AG08396 (cell line): ENCODE results near the gene PKP4.
A peak's percentile ranks its signal among the peaks of the same experiment; 100 is the strongest.
"Not testable (repeated sequence)": the region's sequence is repeated elsewhere in the genome, so short reads cannot be mapped to it uniquely, and the experiment has no call there.

Experiments used
- DNase-seq: peaks from one replicate; pipeline ENCODE4 v3.0.0; 2012; ENCODE audit warnings: low spot score, mixed read lengths

Gene PKP4

DNA sequence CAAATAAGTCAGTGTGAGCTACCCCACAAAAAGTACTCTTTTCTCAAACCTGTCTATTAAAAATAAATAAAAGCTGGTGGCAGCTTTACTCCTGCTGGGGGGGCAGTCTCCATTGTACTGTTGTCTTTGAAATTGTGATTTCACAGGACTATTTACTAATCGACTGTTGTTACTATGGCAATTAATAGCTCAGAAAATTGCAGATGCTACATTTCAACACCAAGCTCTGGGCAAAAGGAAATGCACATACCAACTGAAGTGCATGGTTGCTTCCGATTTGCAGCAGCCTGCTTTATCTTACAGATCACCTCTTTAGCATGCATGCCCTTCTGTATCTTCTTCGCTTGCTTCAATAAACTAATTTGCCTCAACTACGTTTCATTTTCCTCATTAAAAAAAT is 220.8 kb downstream of the PKP4 start:
- DNase-seq: no peak

DNA sequence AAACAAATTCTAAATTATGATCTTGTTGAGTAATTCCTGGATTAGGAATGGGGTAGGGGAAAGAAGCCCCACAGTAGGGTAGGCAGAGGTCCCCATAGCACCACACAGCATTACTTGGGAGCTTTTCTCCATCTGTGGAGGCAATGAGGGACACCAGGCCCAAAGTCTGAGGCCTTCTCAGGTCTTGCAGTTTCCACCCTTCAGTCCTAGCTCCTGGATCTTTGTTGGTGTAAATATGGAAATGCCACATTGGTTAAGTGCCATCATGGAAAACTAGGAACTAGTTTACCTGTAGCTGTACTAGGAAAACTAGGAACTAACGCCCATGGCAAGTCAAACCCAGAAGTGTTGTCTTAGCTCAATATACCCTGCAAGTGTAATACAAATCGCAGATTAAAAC is 225.1 kb downstream of the PKP4 start:
- DNase-seq: no peak

DNA sequence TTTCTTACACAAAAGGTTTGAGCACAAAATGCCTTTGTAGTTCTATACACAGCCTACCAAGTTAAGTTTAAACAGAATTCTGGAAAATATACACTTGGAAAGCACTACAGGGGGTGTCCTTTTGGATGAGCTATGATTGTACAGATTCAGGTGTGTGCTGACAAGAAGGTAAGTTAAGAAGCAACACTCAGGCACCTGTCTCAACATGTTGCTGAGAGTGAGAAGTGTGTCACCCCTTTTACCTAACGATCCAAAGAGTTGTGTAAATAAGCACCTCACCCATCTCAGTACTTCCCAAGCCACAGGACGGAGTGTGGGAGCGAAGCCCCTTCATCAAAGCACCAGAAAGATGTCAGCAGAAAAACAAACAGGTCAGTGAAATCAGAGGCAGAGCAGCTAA is 228.9 kb downstream of the PKP4 start:
- DNase-seq: no peak

DNA sequence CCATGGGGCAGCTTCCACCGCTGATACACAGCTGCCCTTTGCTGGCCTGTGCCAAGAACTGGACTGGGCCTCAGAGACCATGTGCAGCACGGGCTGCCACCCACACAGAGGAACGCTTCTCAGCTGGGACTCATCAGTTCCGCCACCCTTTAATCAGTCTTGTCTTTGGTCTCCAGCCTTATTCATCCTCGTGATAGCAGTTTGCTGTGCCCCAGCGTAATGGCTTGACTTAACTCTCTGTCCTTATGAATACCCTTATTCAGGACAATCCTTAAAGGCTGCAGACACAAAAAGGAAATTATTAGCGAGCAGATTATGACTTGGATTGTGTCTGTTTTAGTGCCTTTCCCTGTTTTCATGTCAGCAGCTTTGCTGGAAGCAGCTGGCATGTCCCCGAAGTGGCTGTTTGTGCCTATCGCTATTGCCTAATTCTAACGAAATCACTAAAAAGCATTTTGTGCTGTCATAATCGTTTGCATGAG is 229.5 kb downstream of the PKP4 start:
- peak; percentile 19 for DNase-seq

DNA sequence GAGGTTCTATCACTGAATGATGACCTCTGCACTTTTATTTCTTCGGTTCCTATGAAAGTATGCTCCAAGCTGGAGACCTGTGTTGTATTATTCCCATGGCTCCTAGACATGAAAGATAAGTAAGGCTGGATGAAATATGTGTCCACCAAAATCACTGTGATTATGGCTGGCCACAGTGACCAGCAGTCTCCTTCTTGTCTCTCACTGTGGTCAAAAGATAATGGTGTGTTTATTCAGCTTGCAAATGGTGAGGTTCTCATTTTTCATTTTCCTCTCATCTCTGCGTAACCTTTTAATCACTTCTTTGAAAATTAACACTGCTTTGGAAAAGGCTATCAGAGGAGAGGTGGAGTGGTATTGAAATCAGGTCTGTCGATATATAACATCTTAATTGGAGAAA is 230.6 kb downstream of the PKP4 start:
- DNase-seq: no peak

DNA sequence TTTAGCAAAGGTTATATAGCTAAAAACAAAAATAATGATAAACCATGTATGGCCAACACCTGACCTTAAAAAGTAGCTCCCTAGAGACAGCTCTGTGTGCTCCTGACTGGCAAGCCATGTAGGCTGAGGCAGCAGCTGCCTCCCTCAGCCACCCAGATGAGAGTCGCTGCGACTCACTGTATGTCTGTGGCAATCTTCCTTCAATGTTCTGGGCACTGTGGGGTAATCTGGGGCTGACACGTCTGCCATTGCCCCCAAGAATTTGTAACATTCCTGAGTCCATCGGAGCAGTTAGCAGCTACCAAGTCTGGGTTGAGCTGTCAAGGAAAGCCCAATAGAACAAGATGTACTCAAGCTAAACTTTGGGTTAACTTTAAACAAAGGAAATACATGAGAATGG is 232.0 kb downstream of the PKP4 start:
- DNase-seq: peak; percentile 65

DNA sequence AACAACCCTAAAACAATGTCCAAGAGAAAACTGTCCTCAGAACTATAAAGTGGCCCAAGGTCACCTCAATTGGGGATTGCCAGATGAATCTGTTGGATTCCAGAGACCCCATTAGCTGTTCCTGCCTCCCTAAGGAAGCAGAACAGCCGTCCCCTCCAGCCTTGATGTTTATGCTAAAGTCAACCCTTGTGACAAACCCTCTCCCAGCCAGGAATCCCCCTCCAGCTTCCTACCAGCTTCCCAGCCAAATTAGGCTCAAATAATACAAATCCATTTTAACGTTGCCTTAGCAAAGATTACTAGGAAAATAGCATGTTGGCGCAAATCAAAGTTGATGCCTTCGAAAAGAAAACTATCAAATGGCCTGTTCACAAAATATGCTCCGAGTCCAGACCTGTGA is 232.6 kb downstream of the PKP4 start:
- no peak for DNase-seq

DNA sequence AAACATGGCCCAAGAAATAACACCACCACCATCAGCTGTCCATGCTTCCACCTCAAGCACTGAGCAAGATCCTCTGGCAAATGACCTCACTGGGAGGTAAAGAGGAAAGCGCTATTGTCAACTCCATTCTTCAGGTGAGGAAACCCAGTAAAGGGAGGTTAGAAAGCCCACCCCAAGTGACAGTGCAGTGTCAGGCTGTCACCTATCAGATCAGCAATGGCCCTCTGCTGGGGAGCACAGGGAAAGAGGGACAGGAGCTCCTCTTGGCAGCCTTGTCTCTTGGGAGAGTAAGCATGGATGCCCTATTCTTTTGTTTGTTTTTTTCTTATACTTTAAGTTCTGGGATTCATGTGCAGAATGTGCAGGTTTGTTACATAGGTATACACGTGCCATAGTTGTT is 234.1 kb downstream of the PKP4 start:
- no peak for DNase-seq

DNA sequence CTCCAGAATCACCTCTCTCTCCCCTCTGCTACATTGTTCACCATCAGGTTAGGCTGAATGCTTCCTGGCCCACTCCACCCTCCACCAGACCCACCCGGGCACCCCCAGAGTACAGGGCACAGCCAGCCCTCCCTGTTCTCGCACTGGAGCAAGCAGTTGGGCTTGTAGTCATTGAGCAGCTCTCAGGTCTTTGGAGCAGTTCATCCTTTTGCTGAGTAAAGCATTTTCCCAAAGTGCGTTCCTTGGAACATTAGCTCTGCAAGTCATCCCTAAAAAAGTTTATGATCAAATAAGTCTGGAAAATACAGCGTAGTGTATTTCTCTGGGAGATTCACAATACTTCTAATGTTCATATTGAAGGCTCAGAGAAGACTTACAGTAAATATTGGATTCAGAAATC is 234.9 kb downstream of the PKP4 start:
- DNase-seq: no peak

DNA sequence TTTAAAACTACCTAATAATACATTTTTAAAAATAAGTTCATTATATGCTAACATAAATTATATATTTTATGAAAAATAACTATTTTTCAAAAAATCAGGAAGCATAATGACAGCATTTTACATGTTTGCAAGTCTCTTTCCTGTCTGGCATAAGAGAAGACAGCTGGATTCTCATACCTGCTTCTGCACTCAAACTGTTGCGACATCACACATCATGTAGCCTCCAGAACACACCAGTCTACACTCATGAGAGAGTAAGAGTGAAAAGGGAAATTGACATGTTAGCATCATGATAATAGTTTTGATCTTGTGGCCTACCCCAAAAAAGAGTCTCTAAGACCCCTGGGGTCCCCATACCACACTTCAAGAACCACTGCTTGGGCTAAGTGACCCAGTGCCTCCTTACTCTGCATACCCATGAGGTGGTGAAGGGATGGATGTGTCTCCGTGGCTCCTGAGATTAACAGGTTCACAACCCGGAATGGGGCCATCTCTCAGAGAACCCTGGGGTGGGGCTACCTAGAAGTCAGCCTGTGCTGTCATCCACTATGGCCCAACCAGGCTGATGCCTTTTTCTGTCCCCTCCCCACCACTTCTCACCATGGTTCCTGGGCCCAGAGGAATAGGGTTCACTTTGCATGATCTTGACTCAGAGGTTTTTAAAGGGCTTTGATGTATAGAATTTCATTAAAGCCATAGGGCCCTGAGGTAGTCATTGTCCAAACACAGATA is 235.8 kb downstream of the PKP4 start:
- DNase-seq: no peak

DNA sequence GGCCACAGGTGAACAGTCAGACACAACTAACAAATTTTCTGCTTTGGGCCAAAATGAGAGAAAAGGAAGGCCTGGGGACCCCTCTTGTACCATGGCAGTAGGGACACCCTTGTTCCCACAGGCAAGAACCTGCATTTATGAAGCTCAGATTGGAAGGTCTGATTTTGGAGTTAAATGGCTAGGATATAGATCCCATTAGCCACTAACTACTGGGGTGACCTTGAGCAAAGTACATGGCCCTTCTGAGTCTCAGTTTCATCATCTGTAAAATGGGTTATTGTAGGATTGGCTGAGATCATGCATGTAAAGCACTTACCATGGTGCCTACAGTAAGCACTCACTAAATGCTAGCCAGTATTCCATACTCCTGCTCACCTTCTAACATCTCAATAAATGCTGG is 236.7 kb downstream of the PKP4 start:
- DNase-seq: no peak

DNA sequence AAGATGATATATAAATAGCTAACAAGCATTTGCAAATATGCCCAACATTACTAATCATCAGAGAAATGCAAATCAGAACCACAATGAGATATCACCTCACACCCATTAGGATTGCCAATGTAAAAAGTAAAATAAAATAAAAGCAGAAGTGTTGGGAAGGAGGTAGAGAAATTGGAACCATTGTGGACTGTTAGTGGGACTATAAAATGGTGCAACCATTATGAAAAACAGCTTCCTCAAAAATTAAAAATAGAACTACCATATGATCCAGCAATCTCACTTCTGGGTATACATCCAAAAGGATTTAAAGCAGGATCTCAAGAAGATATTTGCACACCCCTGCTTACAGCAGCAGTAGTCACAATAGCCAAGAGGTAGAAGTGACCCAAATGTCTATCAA is 238.6 kb downstream of the PKP4 start:
- DNase-seq: no peak

DNA sequence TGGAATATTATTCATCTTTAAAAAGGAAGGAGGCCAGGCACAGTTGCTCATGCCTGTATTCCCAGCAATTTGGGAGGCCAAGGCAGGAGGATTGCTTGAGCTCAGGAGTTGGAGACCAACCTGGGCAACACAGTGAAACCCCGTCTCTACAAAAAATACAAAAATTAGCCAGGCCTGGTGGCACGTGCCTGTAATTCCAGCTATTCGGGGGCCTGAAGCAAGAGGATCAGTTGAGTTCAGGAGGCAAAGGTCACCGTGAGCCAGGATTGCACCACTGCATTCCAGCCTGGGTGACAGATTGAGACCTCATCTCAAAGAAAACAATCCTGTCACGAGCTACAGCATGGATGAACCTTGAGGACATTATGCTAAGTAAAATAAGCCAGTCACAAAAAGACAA is 239.0 kb downstream of the PKP4 start:
- DNase-seq: not testable (repeated sequence)

DNA sequence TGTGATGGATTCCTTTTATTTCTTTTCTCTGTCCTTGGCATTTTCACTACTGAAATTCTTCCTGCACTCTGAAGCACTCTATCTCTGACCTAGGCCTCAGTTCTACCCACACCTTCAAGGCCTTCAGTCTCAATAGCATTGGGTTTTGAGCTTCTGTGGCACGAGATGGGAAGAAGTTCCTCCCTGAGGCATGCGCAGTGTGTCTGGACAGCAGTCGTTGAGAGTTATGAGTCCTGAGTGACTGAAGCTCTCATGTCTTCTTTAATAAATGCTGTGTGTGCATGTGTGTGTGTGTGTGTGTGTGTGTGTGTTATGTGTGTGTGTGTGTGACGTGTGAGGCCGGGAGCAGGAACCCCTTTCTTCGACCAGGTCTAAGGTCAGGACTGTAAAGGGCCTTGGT is 242.6 kb downstream of the PKP4 start:
- DNase-seq: no peak

DNA sequence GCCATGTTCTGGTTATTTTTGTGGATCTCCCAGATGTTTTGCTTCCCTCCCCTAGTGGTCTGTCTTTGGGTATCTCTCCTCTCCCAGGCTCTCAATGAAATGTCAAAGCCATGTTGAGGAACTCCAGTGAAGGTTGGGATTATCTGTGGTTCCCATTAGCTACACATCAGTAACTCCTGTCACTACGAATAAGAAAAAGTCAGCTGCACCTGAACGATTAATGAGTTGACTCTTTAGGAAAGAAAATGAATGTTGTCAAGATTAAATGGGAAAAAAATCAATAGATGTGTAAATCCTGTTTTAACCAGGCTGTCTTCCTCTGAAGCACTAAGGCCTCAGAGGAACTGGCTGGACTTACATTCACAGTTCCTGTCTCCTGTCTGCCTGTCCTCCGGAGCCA is 244.3 kb downstream of the PKP4 start:
- no peak for DNase-seq

DNA sequence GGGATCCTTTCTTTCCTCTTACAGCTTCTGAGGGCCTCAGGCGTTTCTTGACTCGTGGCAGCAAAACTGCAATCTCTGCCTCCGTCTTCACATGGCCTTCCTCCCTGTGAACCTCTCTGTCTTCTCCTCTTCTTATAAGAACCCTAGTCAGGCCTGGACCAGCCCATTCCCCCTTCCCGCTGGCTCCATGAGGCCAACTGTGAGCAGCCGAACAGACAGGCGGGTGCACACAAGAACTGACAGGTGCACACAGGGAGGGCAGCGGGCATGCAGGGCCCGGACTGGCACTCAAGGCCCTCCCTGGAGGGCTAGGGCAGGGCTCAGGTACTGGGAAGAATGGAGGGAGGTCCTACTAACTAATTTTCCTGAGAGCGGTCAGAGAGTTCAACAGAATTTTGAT is 246.0 kb downstream of the PKP4 start:
- DNase-seq: no peak

DNA sequence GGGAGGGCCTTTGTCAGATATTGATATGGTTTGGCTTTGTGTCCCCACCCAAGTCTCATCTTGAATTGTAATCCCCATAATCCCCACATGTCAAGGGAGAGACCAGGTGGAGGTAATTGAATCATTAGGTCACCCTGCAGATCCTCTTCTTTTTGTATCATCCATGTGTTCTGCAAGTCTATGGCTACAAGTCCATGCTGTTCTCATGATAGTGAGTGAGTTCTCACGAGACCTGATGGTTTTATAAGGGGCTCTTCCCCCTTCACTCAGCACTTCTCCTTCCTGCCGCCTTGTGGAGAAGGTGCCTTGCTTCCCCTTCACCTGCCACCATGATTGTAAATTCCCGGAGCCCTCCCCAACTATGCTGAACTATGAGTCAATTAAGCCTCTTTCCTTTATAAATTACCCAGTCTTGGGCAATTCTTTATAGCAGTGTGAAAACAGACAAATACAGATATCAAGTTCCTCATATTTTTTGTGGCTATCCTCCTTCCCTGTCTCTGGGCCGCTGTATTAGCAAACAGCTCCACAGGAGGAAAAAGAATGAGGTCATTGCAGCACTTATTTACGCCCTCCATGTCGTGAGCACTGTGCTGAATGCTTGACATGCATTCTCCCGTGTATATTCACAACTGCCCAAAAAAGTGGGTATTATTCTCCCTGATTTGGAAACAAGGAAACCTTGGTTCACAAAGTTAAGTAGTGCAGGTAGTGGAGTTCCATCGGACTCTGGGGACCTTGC is 248.1 kb downstream of the PKP4 start:
- not testable (repeated sequence) for DNase-seq

DNA sequence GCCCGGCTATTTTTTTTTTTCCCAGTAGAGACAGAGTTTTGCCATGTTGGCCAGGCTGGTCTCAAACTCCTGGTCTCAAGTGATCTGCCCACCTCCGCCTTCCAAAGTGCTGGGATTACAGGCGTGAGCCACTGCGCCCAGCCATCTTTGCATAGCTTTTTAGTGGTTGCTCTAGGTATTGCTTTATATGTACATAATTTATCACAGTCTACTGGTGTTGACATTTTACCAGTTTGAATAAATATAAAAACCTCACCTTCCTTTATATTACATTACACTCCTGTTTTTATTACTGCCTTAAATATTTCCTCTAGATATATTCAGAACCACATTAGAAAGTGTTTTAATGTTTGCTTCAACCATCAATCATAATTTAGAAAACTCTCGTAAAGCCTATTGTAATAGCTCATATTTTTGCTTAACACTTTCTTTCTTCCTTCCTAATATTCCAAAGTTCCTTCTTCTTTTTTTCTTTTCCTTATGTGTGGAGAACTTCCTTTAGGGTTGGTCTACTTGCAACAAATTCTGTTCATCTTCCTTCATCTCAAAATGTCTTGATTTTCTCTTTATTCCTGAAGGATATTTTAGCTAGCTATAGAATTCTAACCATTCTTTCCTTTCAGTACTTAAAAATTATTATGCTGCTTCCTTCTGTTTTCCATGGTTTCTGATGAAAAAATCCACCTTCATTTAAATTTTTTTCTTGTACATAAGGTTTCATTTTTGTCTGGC is 256.2 kb downstream of the PKP4 start:
- no peak for DNase-seq

DNA sequence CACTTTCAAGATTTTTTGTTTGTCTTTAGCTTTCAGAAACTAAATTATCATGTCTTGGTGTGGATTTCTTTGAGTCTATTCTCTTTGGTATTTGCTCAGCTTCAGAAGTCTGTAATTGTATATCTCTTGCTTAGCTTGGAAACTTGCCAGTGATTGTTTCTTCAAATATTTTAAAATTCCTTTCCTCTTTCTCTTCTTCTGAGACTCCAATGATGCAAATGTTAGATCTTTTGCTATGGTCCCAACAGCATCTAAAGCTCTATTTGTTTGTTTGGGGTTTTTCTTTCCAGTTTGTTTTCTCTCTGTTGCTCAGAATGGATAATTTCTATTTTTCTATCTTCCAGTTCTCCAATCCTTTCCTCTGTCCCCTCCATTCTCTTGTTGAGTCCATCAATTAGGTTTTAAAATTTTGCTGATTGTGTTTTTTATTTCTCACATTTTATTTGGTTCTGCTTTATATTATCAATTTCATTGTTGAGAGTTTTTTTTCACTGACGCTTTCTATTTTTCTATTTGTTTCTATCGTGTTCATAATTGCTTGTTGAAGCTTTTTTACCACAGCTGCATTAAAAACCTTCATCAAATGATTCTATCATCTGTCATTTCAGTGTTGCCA is 256.9 kb downstream of the PKP4 start:
- no peak for DNase-seq

DNA sequence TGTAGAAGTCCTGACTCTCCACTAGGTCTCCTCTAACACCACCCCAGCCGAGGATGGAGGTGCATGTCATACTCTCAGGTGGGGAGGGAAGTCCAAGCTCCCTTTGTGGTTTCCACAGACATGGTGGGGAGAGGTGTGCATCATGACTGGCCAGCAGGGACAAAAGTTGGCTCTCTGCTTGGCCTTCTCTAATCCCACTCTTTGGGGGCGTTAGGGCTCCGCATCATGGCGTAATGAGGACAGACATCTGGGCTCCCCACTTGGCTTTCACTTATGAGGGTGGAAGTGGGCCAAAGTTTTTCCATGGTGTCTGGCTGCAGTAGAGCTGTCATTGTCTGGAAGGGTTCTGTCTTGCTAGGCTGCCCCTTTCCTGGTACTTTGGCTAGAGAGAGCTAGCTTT is 257.7 kb downstream of the PKP4 start:
- no peak for DNase-seq

DNA sequence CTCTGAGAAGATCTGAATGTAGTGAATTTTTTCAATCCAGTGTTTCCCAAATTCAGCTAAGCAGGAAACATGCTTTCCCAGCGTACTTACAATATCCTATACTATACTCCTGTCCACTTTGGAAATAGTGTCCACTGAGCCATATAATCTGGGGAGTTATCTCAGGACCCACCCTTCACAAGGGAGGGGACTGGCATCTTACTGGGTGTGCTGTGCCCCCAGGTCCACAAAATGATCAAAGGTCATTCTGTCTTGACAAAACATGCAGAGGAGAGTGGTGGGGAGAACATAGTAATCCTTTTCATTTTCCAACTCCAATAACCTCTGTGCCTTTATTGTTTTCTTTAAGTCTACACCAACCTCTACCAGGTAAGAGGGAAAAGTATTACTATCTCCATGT is 258.6 kb downstream of the PKP4 start:
- DNase-seq: no peak

DNA sequence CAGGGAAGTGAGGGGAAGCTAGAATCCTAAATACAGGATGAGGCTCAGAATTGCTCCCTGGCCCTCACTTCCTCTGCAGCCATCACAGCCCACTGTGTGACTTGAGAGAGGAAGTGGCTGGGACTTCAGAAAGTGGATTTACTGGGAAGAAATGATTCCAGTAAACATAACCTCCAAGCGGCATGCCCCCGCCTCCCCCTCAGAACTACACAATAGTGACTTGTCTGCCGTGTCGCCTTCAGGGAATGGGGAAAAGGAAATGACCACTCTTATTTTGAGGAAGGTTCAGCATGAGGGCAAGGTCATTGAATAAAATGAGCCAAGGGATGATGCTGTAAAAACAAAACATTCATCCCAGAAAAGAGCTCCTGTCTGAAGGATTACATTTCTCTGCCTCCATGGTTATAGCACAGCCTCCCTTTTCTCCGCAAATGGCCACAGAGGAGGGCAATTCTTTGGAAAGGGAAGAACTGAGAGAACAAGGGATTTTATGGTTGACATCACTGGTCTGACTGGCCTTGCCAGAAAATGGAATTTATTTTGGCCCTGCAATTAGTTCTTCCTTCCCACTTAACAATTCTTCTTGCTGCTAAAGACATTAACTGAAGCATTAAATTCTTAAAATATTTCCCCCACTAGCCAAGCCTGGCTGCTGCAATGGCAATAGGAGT is 259.5 kb downstream of the PKP4 start:
- no peak for DNase-seq
